CD4-positive, CD25-positive, alpha-beta regulatory T cell (primary cell): ENCODE data around the gene ADAMTS5. TPM values are rescaled to one million over a fixed set of nuclear protein-coding genes. Genes with fewer than 3 reads are reported as not detected.

Source experiments
- ATAC-seq, 2 donors: fragments of 150-1000 bp; cut with Tn5 transposase; one replicate each; pipeline ENCODE4 v1.10.0; 2021; ENCODE audit warnings: low read depth in 2 of 2, moderate number of reproducible peaks in 2 of 2, moderate library complexity in 1 of 2
- DNase-seq, 3 donors: peaks; one replicate each; pipeline versions ENCODE4 v3.0.0 to v3.0.0-alpha.2; 2012 to 2022; ENCODE audit warnings: mixed read lengths in 1 of 3
- H3K27ac ChIP-seq: one replicate; pipeline ENCODE4 v1.7.0; 2013; ENCODE audit warnings: mild to moderate bottlenecking, low read length; ENCODE audit not compliant: insufficient read depth, poor library complexity, severe bottlenecking
- H3K27me3 ChIP-seq: one replicate; pipeline ENCODE4 v1.7.0; 2013; ENCODE audit warnings: low read length; ENCODE audit not compliant: control insufficient read depth, insufficient read depth
- H3K36me3 ChIP-seq: one replicate; pipeline ENCODE4 v1.7.0; 2013; ENCODE audit warnings: mild to moderate bottlenecking, low read length, moderate library complexity; ENCODE audit not compliant: control insufficient read depth, insufficient read depth
- H3K4me1 ChIP-seq: 2 replicates; pipeline ENCODE4 v1.7.0; 2013; ENCODE audit warnings: mild to moderate bottlenecking, low read length; ENCODE audit not compliant: insufficient read depth, control insufficient read depth, poor library complexity, severe bottlenecking
- H3K4me3 ChIP-seq: one replicate; pipeline ENCODE4 v1.7.0; 2013; ENCODE audit warnings: low read depth, mild to moderate bottlenecking, low read length, moderate library complexity
- H3K9me3 ChIP-seq, 2 experiments: 1 replicate in 1 of 2; 2 replicates in 1 of 2; pipeline ENCODE4 v1.7.0; 2013; ENCODE audit warnings: low read length in 2 of 2, mild to moderate bottlenecking in 1 of 2, moderate library complexity in 1 of 2; ENCODE audit not compliant: control insufficient read depth in 2 of 2
- H3K27ac Mint-ChIP-seq, 3 donors: one replicate each; pipeline ENCODE4 v1.8.0; 2020 to 2022; ENCODE audit warnings: mild to moderate bottlenecking in 3 of 3, mixed read lengths in 3 of 3, moderate library complexity in 2 of 3
- H3K27me3 Mint-ChIP-seq: one replicate; pipeline ENCODE4 v1.8.0; 2022; ENCODE audit warnings: mild to moderate bottlenecking, mixed read lengths
- H3K36me3 Mint-ChIP-seq: one replicate; pipeline ENCODE4 v1.8.0; 2020; ENCODE audit warnings: mixed read lengths
- H3K4me1 Mint-ChIP-seq, 4 donors: one replicate each; pipeline ENCODE4 v1.8.0; 2020 to 2022; ENCODE audit warnings: mixed read lengths in 4 of 4, mild to moderate bottlenecking in 1 of 4
- H3K4me3 Mint-ChIP-seq, 4 donors: one replicate each; pipeline ENCODE4 v1.8.0; 2020 to 2022; ENCODE audit warnings: mild to moderate bottlenecking in 4 of 4, mixed read lengths in 4 of 4, moderate library complexity in 3 of 4
- H3K9me3 Mint-ChIP-seq, 7 donors: one replicate each; pipeline ENCODE4 v1.8.0; 2020 to 2022; ENCODE audit warnings: mixed read lengths in 7 of 7, mild to moderate bottlenecking in 3 of 7, moderate library complexity in 2 of 7
- polyA plus RNA-seq, 4 donors: library from polyadenylated mRNA; unstranded; fragments of 300-500 nt; fragmentation: Illumina TruSeq; gene quantifications; one replicate each; pipeline ENCODE4 v1.2.3, GENCODE V29; 2021
- total RNA-seq: library from RNA; stranded (reverse); gene quantifications from one replicate; pipeline ENCODE4 v1.2.3, GENCODE V29; 2022

Gene ADAMTS5
- total and polyA plus RNA-seq, 5 donors from 2014 or later = not detected

GRCh38 chr21:26946744-26947446, 20.0 kb downstream of the ADAMTS5 start:
- Histone ChIP-seq H3K4me1 (no peaks in the 10 kb centered on the region), H3K27ac (no peak overlapping the region), H3K27me3 (no peaks in the 10 kb centered on the region), H3K36me3 (no peaks in the 10 kb centered on the region), H3K4me3 (no peak overlapping the region), H3K9me3 (no peaks in the 10 kb centered on the region)
- H3K4me1 Mint-ChIP-seq = no peaks in the 10 kb centered on the region
- no peaks in the 10 kb centered on the region for H3K36me3 Mint-ChIP-seq
- no peaks in the 10 kb centered on the region for H3K27me3 Mint-ChIP-seq
- no peak for DNase-seq
- H3K27ac Mint-ChIP-seq = no peak overlapping the region
- no peak overlapping the region for H3K4me3 Mint-ChIP-seq
- H3K9me3 Mint-ChIP-seq = peaks cover 0 to 5% (median 0%) of the 10 kb centered on the region in 7 donors
- no peak for ATAC-seq

- Histone ChIP-seq H3K36me3 (no peaks in the 10 kb centered on the region), H3K9me3 (no peaks in the 10 kb centered on the region), H3K27ac (no peak overlapping the region), H3K4me3 (no peak overlapping the region), H3K4me1 (no peaks in the 10 kb centered on the region), H3K27me3 (no peaks in the 10 kb centered on the region)
- no peak overlapping the region for H3K27ac Mint-ChIP-seq
- peaks cover 0 to 5% (median 0%) of the 10 kb centered on the region in 7 donors for H3K9me3 Mint-ChIP-seq
- DNase-seq (no peak), ATAC-seq (no peak)
- H3K27me3 Mint-ChIP-seq = no peaks in the 10 kb centered on the region
- no peaks in the 10 kb centered on the region for H3K36me3 Mint-ChIP-seq
- H3K4me3 Mint-ChIP-seq = no peak overlapping the region
- no peaks in the 10 kb centered on the region for H3K4me1 Mint-ChIP-seq
Measured at GRCh38 chr21:26945916-26946675, 20.8 kb downstream of the ADAMTS5 start.

- H3K36me3 ChIP-seq = no peaks in the 10 kb centered on the region
- no peaks in the 10 kb centered on the region for H3K4me1 Mint-ChIP-seq
- no peak overlapping the region for H3K27ac Mint-ChIP-seq
- peaks cover 0 to 9% (median 0%) of the 10 kb centered on the region in 7 donors for H3K9me3 Mint-ChIP-seq
- H3K27me3 Mint-ChIP-seq = no peaks in the 10 kb centered on the region
- H3K27me3 ChIP-seq = no peaks in the 10 kb centered on the region
- H3K4me1 ChIP-seq = no peaks in the 10 kb centered on the region
- H3K27ac ChIP-seq = no peak overlapping the region
- H3K36me3 Mint-ChIP-seq = no peaks in the 10 kb centered on the region
- no peak overlapping the region for H3K4me3 ChIP-seq
- H3K4me3 Mint-ChIP-seq = no peak overlapping the region
- DNase-seq = no peak
- ATAC-seq = no peak
- no peaks in the 10 kb centered on the region for H3K9me3 ChIP-seq
Measured at GRCh38 chr21:26943921-26944320, 23.0 kb downstream of the ADAMTS5 start.

GRCh38 chr21:26941421-26941820, 25.5 kb downstream of the ADAMTS5 start:
- no peak overlapping the region for H3K4me3 Mint-ChIP-seq
- H3K27me3 ChIP-seq = no peaks in the 10 kb centered on the region
- H3K27ac ChIP-seq = no peak overlapping the region
- H3K9me3 Mint-ChIP-seq = peaks cover 0 to 8% (median 2%) of the 10 kb centered on the region in 7 donors
- no peak overlapping the region for H3K4me3 ChIP-seq
- no peaks in the 10 kb centered on the region for H3K4me1 Mint-ChIP-seq
- H3K27ac Mint-ChIP-seq = no peak overlapping the region
- H3K27me3 Mint-ChIP-seq = no peaks in the 10 kb centered on the region
- H3K4me1 ChIP-seq = no peaks in the 10 kb centered on the region
- H3K9me3 ChIP-seq = no peaks in the 10 kb centered on the region
- H3K36me3 Mint-ChIP-seq = no peaks in the 10 kb centered on the region
- ATAC-seq (no peak), DNase-seq (no peak)
- H3K36me3 ChIP-seq = no peaks in the 10 kb centered on the region

GRCh38 chr21:26939601-26940111, 27.2 kb downstream of the ADAMTS5 start:
- Mint-ChIP-seq H3K36me3 (no peaks in the 10 kb centered on the region), H3K27ac (no peak overlapping the region), H3K4me1 (no peaks in the 10 kb centered on the region), H3K27me3 (no peaks in the 10 kb centered on the region), H3K9me3 (peaks cover 0 to 6% (median 2%) of the 10 kb centered on the region in 7 donors), H3K4me3 (no peak overlapping the region)
- Histone ChIP-seq H3K9me3 (no peaks in the 10 kb centered on the region), H3K36me3 (no peaks in the 10 kb centered on the region), H3K4me3 (no peak overlapping the region), H3K27me3 (no peaks in the 10 kb centered on the region), H3K4me1 (no peaks in the 10 kb centered on the region), H3K27ac (no peak overlapping the region)
- ATAC-seq (no peak), DNase-seq (no peak)

- no peaks in the 10 kb centered on the region for H3K9me3 ChIP-seq
- no peaks in the 10 kb centered on the region for H3K36me3 ChIP-seq
- no peak for ATAC-seq
- no peak overlapping the region for H3K27ac Mint-ChIP-seq
- H3K4me1 ChIP-seq = no peaks in the 10 kb centered on the region
- no peak overlapping the region for H3K4me3 Mint-ChIP-seq
- no peak for DNase-seq
- H3K9me3 Mint-ChIP-seq = peaks cover 0 to 6% (median 2%) of the 10 kb centered on the region in 7 donors
- H3K4me3 ChIP-seq = no peak overlapping the region
- no peaks in the 10 kb centered on the region for H3K27me3 ChIP-seq
- H3K4me1 Mint-ChIP-seq = no peaks in the 10 kb centered on the region
- no peak overlapping the region for H3K27ac ChIP-seq
- H3K36me3 Mint-ChIP-seq = no peaks in the 10 kb centered on the region
- no peaks in the 10 kb centered on the region for H3K27me3 Mint-ChIP-seq
Measured at GRCh38 chr21:26936641-26937040, 30.2 kb downstream of the ADAMTS5 start.

GRCh38 chr21:26935977-26936376, 30.9 kb downstream of the ADAMTS5 start:
- H3K27ac ChIP-seq = no peak overlapping the region
- Mint-ChIP-seq H3K36me3 (no peaks in the 10 kb centered on the region), H3K27me3 (no peaks in the 10 kb centered on the region), H3K9me3 (peaks cover 0 to 6% (median 2%) of the 10 kb centered on the region in 7 donors), H3K4me3 (no peak overlapping the region), H3K27ac (no peak overlapping the region), H3K4me1 (no peaks in the 10 kb centered on the region)
- no peaks in the 10 kb centered on the region for H3K27me3 ChIP-seq
- H3K36me3 ChIP-seq = no peaks in the 10 kb centered on the region
- ATAC-seq (no peak), DNase-seq (no peak)
- H3K9me3 ChIP-seq = no peaks in the 10 kb centered on the region
- H3K4me3 ChIP-seq = no peak overlapping the region
- H3K4me1 ChIP-seq = no peaks in the 10 kb centered on the region
